GM19099 (cell line): ENCODE measurements around the gene EIF4H.
A peak's percentile ranks its signal among the peaks of the same experiment; 100 is the strongest.

Experiments
- POLR2A ChIP-seq: IDR thresholded peaks from 3 replicates; pipeline ENCODE4 v1.6.1; 2011; ENCODE audit warnings: low read depth; ENCODE audit not compliant: insufficient read length; ENCODE audit errors: extremely low read depth

EIF4H gene

GRCh38 chr7:74214816-74215630 is 40.9 kb downstream of the EIF4H start:
- TF ChIP-seq POLR2A, result no peak

GRCh38 chr7:74215921-74216320 is 41.8 kb downstream of the EIF4H start:
- TF ChIP-seq POLR2A, result no peak

- TF ChIP-seq POLR2A, result no peak
Observed at GRCh38 chr7:74216361-74216761, 42.2 kb downstream of the EIF4H start.

- TF ChIP-seq POLR2A, result peak; percentile 35
Observed at GRCh38 chr7:74217455-74218342, 43.5 kb downstream of the EIF4H start.

- no peak for TF ChIP-seq POLR2A
Observed at GRCh38 chr7:74218343-74218698, 44.2 kb downstream of the EIF4H start.

- TF ChIP-seq POLR2A, result no peak
Observed at GRCh38 chr7:74219416-74219815, 45.3 kb downstream of the EIF4H start.

GRCh38 chr7:74220229-74220628 is 46.1 kb downstream of the EIF4H start:
- peak; percentile 10 for TF ChIP-seq POLR2A

GRCh38 chr7:74221713-74222112 is 47.6 kb downstream of the EIF4H start:
- no peak for TF ChIP-seq POLR2A

- TF ChIP-seq POLR2A, result no peak
Observed at GRCh38 chr7:74222851-74223710, 48.9 kb downstream of the EIF4H start.

GRCh38 chr7:74223711-74224510 is 49.8 kb downstream of the EIF4H start:
- peak; percentile 32 for TF ChIP-seq POLR2A

GRCh38 chr7:74224511-74224832 is 50.3 kb downstream of the EIF4H start:
- no peak for TF ChIP-seq POLR2A

GRCh38 chr7:74225400-74225799 is 51.2 kb downstream of the EIF4H start:
- TF ChIP-seq POLR2A, result peak; percentile 29

GRCh38 chr7:74226633-74227032 is 52.5 kb downstream of the EIF4H start:
- peak; percentile 37 for TF ChIP-seq POLR2A
